ENCODE measurements around the gene SMPD4. TPM values are rescaled to one million over a fixed set of nuclear protein-coding genes. Genes with fewer than 3 reads are reported as not detected.
"Not testable (repeated sequence)": the region's sequence is repeated elsewhere in the genome, so short reads cannot be mapped to it uniquely, and the experiment has no call there.

SMPD4 gene
- total RNA-seq, 1 experiment from 2014 or later: 140 TPM

DNA sequence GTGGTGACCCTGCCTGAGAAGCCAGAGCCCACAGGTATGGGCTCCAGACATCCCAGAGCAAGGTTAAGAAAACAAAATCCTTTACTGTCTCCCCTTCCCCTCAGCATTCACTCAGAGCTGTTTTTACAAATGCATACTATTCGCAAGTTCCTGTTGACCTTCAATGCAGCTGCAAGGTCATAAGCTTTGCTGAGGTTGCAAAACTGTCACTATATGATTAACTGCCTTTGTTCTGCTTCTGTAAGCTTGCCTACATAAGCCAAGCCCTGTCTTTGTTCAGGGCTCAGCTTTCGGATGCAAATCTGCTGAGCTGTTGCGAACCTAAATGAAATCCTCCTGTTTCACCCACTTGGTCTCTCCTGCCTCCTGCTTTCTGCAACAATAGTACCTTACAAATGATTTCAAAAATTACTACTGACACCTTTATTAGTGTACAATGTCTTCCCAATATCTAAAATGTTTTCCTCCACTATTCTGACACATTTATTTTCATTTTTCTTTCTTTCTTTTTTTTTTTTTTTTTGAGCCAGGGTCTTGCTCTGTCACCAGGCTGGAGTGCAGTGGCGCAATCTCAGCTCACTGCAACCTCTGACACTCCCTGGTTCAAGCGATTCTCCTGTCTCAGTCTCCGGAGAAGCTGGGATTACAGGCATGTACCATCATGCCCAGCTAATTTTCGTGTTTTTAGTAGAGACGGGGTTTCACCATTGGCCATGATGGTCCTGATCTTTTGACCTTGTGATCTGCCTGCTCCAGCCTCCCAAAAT lies 78.6 kb downstream of the SMPD4 start:
- H3K27ac Mint-ChIP-seq (ENCODE audit: unreplicated experiment); H3K36me3 Mint-ChIP-seq (ENCODE audit: insufficient read depth, unreplicated experiment); BruUV-seq (replicated peaks); intact Hi-C loops (cut with micrococcal nuclease; ENCODE audit: unreplicated experiment); H3K4me1 ChIP-seq; H3K4me1 Mint-ChIP-seq (ENCODE audit: low read depth, unreplicated experiment); H3K4me3 ChIP-seq (ENCODE audit: low read depth, low read length); POLR2A ChIA-PET; H3K9me3 Mint-ChIP-seq (ENCODE audit: unreplicated experiment); H3K27me3 Mint-ChIP-seq (ENCODE audit: insufficient read depth, unreplicated experiment); H3K36me3 ChIP-seq (ENCODE audit: control insufficient read depth, insufficient read depth, low read length); H3K9me3 ChIP-seq; CTCF ChIA-PET; H3K4me3 Mint-ChIP-seq (ENCODE audit: unreplicated experiment); H3K27me3 ChIP-seq (replicated peaks; ENCODE audit: control insufficient read depth, insufficient read depth, low read length): not testable (repeated sequence)
- peak in 1 of 2 experiments; percentile 4 for DNase-seq

Other genes with a start within 250 kb of the SMPD4 start
- not detected in 2 replicates for gene RAB6C, start 201.9 kb downstream of the SMPD4 start, total RNA-seq (2022)
- gene POTEF, start 52.4 kb downstream of the SMPD4 start, total RNA-seq (2022): 20.1 and 21.8 TPM in 2 replicates
- 1.2 and 1.6 TPM in 2 replicates for gene CCDC74B, start 36.5 kb downstream of the SMPD4 start, total RNA-seq (2022)
- gene MZT2B, start 660 bp upstream of the SMPD4 start, total RNA-seq (2022): 384 and 408 TPM in 2 replicates
- gene TUBA3E, start 16.8 kb upstream of the SMPD4 start, total RNA-seq (2022): 0.57 TPM in 1 of 2 replicates, not detected in the other
- gene IMP4, start 161.3 kb upstream of the SMPD4 start, total RNA-seq (2022): 105 and 120 TPM in 2 replicates
- 46.5 and 51.0 TPM in 2 replicates for gene PTPN18, start 174.5 kb upstream of the SMPD4 start, total RNA-seq (2022)